Measurements from ENCODE around the gene FAM149A.

The FAM149A gene

GRCh38 chr4:186200516-186200915 is 96.0 kb downstream of the FAM149A start:
- Histone ChIP-seq H3K9me3 (ENCODE audit: control insufficient read depth, insufficient read depth, low read depth, low read length) (no peaks in the 10 kb centered on the region), H3K4me1 (ENCODE audit: control insufficient read depth, insufficient read depth, low read length) (no peaks in the 10 kb centered on the region; the same call in 1 of the 2 replicates), H3K36me3 (ENCODE audit: control insufficient read depth in 2 of 2, insufficient read depth in 1 of 2, low read length in 2 of 2) (peaks cover 0 to 3% of the 10 kb centered on the region in 2 experiments; a peak in 1 of 3 replicates), H3K4me3 (ENCODE audit: low read depth, low read length) (no peak overlapping the region), H3K27ac (ENCODE audit: extremely low read depth, low read depth, low read length) (no peak overlapping the region)
- ChIA-PET CTCF (no interaction called here), POLR2A (no interaction called here)
- TF ChIP-seq ZBTB20 (tag by site-specific recombination; IDR thresholded peaks at IDR 0.05) (no peak), KLF16 (tag by site-specific recombination; IDR thresholded peaks at IDR 0.05) (no peak), SP7 (tag by site-specific recombination; IDR thresholded peaks at IDR 0.05) (0 out of 2 replicates have a peak, but pooled peaks have one; percentile 38), ZNF404 (tag by site-specific recombination; IDR thresholded peaks at IDR 0.05) (no peak), SP3 (tag by site-specific recombination; IDR thresholded peaks at IDR 0.05) (no peak)
- TF ChIP-seq, protein P1, sequence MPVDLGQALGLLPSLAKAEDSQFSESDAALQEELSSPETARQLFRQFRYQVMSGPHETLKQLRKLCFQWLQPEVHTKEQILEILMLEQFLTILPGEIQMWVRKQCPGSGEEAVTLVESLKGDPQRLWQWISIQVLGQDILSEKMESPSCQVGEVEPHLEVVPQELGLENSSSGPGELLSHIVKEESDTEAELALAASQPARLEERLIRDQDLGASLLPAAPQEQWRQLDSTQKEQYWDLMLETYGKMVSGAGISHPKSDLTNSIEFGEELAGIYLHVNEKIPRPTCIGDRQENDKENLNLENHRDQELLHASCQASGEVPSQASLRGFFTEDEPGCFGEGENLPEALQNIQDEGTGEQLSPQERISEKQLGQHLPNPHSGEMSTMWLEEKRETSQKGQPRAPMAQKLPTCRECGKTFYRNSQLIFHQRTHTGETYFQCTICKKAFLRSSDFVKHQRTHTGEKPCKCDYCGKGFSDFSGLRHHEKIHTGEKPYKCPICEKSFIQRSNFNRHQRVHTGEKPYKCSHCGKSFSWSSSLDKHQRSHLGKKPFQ (tag by site-specific recombination; IDR thresholded peaks at IDR 0.05): no peak
- TF ChIP-seq, protein P2, sequence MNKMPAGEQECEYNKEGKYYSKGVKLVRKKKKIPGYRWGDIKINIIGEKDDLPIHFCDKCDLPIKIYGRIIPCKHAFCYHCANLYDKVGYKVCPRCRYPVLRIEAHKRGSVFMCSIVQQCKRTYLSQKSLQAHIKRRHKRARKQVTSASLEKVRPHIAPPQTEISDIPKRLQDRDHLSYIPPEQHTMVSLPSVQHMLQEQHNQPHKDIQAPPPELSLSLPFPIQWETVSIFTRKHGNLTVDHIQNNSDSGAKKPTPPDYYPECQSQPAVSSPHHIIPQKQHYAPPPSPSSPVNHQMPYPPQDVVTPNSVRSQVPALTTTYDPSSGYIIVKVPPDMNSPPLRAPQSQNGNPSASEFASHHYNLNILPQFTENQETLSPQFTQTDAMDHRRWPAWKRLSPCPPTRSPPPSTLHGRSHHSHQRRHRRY (tag by site-specific recombination; IDR thresholded peaks at IDR 0.05): no peak

GRCh38 chr4:186201010-186201409 is 96.5 kb downstream of the FAM149A start:
- peaks cover 0 to 3% of the 10 kb centered on the region in 2 experiments; a peak in 1 of 3 replicates for H3K36me3 ChIP-seq (ENCODE audit: control insufficient read depth in 2 of 2, insufficient read depth in 1 of 2, low read length in 2 of 2)
- H3K27ac ChIP-seq (ENCODE audit: extremely low read depth, low read depth, low read length): no peak overlapping the region
- H3K9me3 ChIP-seq (ENCODE audit: control insufficient read depth, insufficient read depth, low read depth, low read length): no peaks in the 10 kb centered on the region
- TF ChIP-seq ZNF677 (tag by site-specific recombination; IDR thresholded peaks at IDR 0.05): no peak
- no peak for TF ChIP-seq HOXD13 (CRISPR knock-in tag; IDR thresholded peaks at IDR 0.05; ENCODE audit: borderline replicate concordance)
- TF ChIP-seq HOXA7 (CRISPR knock-in tag; IDR thresholded peaks at IDR 0.05; ENCODE audit: borderline replicate concordance): no peak
- no peak for TF ChIP-seq ZEB2 (tag by site-specific recombination; IDR thresholded peaks at IDR 0.05)
- TF ChIP-seq, protein P3, sequence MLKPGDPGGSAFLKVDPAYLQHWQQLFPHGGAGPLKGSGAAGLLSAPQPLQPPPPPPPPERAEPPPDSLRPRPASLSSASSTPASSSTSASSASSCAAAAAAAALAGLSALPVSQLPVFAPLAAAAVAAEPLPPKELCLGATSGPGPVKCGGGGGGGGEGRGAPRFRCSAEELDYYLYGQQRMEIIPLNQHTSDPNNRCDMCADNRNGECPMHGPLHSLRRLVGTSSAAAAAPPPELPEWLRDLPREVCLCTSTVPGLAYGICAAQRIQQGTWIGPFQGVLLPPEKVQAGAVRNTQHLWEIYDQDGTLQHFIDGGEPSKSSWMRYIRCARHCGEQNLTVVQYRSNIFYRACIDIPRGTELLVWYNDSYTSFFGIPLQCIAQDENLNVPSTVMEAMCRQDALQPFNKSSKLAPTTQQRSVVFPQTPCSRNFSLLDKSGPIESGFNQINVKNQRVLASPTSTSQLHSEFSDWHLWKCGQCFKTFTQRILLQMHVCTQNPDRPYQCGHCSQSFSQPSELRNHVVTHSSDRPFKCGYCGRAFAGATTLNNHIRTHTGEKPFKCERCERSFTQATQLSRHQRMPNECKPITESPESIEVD (tag by site-specific recombination; IDR thresholded peaks at IDR 0.05): no peak
- no peak for TF ChIP-seq ZBTB48 (tag by site-specific recombination; IDR thresholded peaks at IDR 0.05)
- no peak for TF ChIP-seq ZNF521 (tag by site-specific recombination; IDR thresholded peaks at IDR 0.05)
- TF ChIP-seq, protein P2 (tag by site-specific recombination; IDR thresholded peaks at IDR 0.05): no peak
- no peak for TF ChIP-seq ZFP37 (tag by site-specific recombination; IDR thresholded peaks at IDR 0.05)
- no peak for TF ChIP-seq ZNF621 (tag by site-specific recombination; IDR thresholded peaks at IDR 0.05)
- TF ChIP-seq ZXDB (tag by site-specific recombination; IDR thresholded peaks at IDR 0.05): no peak
- TF ChIP-seq ZNF112 (tag by site-specific recombination; IDR thresholded peaks at IDR 0.05): no peak
- CTCF ChIA-PET: interaction anchor here (0.6 to 1.5 kb wide), 4 partner anchors 9 to 356 kb away, joined by 3 to 6 read pairs (median 4); partner anchors contain the start of gene KLKB1
- no peak overlapping the region for H3K4me3 ChIP-seq (ENCODE audit: low read depth, low read length)
- POLR2A ChIA-PET: no interaction called here
- H3K4me1 ChIP-seq (ENCODE audit: control insufficient read depth, insufficient read depth, low read length): no peaks in the 10 kb centered on the region; the same call in 1 of the 2 replicates

Data from HEK293 (cell line).